ENCODE results near the gene C2CD2L. TPM values are rescaled to one million over a fixed set of nuclear protein-coding genes. Genes with fewer than 3 reads are reported as not detected.

The C2CD2L gene
- total and polyA plus RNA-seq, 10 of the 15 experiments (the other 5 are each of a cell fraction or from before 2014, with no cell fraction given), result 0.21 to 9.6 (median 5.1) TPM

DNA sequence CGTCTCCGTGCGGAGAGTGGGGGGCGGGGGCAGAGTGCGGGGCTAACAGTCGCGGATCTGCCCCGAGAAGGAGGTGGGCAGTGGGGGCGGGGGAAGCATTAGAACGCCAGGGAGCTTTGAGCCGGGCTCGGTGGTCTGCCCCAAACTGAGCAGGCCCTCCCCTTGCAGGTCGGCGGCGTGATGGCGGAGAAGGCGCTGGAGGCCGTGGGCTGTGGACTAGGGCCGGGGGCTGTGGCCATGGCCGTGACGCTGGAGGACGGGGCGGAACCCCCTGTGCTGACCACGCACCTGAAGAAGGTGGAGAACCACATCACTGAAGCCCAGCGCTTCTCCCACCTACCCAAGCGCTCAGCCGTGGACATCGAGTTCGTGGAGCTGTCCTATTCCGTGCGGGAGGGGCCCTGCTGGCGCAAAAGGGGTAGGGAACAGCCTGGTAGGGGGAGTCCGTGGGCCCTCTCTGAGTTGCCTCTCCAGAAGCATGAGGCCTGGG is 42.7 kb downstream of the C2CD2L start:
- Histone ChIP-seq H3K27ac (ENCODE audit: control insufficient read depth, insufficient read depth) (no peak overlapping the region), H3K36me3 (ENCODE audit: control insufficient read depth in 2 of 2, insufficient read depth in 2 of 2, low read length in 1 of 2) (no peaks in the 10 kb centered on the region), H3K27me3 (replicated peaks in 1 of 2; ENCODE audit: control insufficient read depth in 2 of 2, insufficient read depth in 2 of 2, low read length in 1 of 2) (peaks cover 12 to 17% of the 10 kb centered on the region in 2 experiments; a peak in 3 of 4 replicates), H4K20me1 (ENCODE audit: control insufficient read depth, insufficient read depth) (no peaks in the 10 kb centered on the region), H3K9ac (ENCODE audit: control insufficient read depth, insufficient read depth, low read length) (no peak overlapping the region), H3K4me3 (no peak overlapping the region), H3K79me2 (ENCODE audit: control insufficient read depth, insufficient read depth, low read length) (no peaks in the 10 kb centered on the region), H3K4me2 (ENCODE audit: control insufficient read depth, insufficient read depth) (no peak overlapping the region), H3K9me3 (replicated peaks; ENCODE audit: control insufficient read depth, insufficient read depth, low read length) (no peaks in the 10 kb centered on the region), H2AFZ (ENCODE audit: control insufficient read depth, low read depth, low read length) (no peak overlapping the region), H3K4me1 (ENCODE audit: control insufficient read depth, insufficient read depth, low read length) (no peaks in the 10 kb centered on the region)
- CTCF ChIA-PET, result interaction anchor here (0.5 kb wide), 1 partner anchor 41 kb away, joined by 3 read pairs; no protein-coding TSS in a partner anchor
- FAIRE-seq, result no peak
- BruUV-seq (replicated peaks), result no TSS peak
- intact Hi-C loops (cut with micrococcal nuclease; ENCODE audit: unreplicated experiment), result loop anchor here (5.0 kb wide), 2 partner anchors 47 to 172 kb away; no protein-coding TSS in a partner anchor
- no peak for ATAC-seq
- TF ChIP-seq ELK1 (IDR thresholded peaks at IDR 0.05; ENCODE audit: low read depth, low read length) (no peak), RB1 (IDR thresholded peaks at IDR 0.05; ENCODE audit: borderline replicate concordance) (no peak), LARP7 (IDR thresholded peaks at IDR 0.05) (no peak), POLR2AphosphoS2 (IDR thresholded peaks at IDR 0.05; ENCODE audit: low read depth, low read length) (no peak), RELA (IDR thresholded peaks at IDR 0.05; ENCODE audit: borderline replicate concordance, partially characterized antibody) (no peak), RAD21 (IDR thresholded peaks at IDR 0.05; ENCODE audit: insufficient read depth, low read depth, low read length) (no peak), JUND (IDR thresholded peaks at IDR 0.05; ENCODE audit: low read depth, low read length) (no peak), TCF12 (IDR thresholded peaks at IDR 0.05; ENCODE audit: low read depth, low read length) (no peak), BCL11A (IDR thresholded peaks at IDR 0.05; ENCODE audit: low read depth, low read length) (no peak), CHD2 (IDR thresholded peaks at IDR 0.05; ENCODE audit: borderline replicate concordance, low read depth, low read length) (no peak), NFYB (IDR thresholded peaks at IDR 0.05; ENCODE audit: insufficient read depth, low read depth, low read length) (no peak), ZSCAN29 (IDR thresholded peaks at IDR 0.05) (no peak), KAT2A (conservative IDR thresholded peaks at IDR 0.05; ENCODE audit: control insufficient read depth, low read depth, low read length) (no peak), PAX5 (IDR thresholded peaks at IDR 0.05; ENCODE audit: borderline replicate concordance, low read depth, low read length) (no peak)
- whole genome bisulfite sequencing (ENCODE audit: insufficient coverage, insufficient replicate concordance, low lambda C conversion rate, missing lambda C conversion rate), result 40% methylated on average over 26 of the region's 33 CpGs
- RAD21 ChIA-PET (ENCODE audit: unreplicated experiment), result no interaction called here
- in situ Hi-C loops (cut with MboI), result no loop called here
- POLR2A ChIA-PET, result interaction anchor here (0.6 kb wide), 1 partner anchor 20 kb away, joined by 7 read pairs; no protein-coding TSS in a partner anchor
- SMC1A ChIA-PET (ENCODE audit: uncharacterized antibody, unreplicated experiment), result no interaction called here
- no peak for DNase-seq (ENCODE audit: low read depth, low spot score)
